ENCODE data around the gene GCK. TPM values are rescaled to one million over a fixed set of nuclear protein-coding genes. Genes with fewer than 3 reads are reported as not detected.

GCK gene
- total RNA-seq, 1 experiment from 2014 or later: not detected

- DNase-seq (ENCODE audit: low spot score): peak; percentile 19
- H3K27ac ChIP-seq (ENCODE audit: low read depth, low read length, poor library complexity, severe bottlenecking): no peak overlapping the region
- ChIA-PET POLR2A (ENCODE audit: low non-redundant PET) (no interaction called here), CTCF (no interaction called here)
- no peaks in the 10 kb centered on the region for H3K27me3 ChIP-seq (replicated peaks; ENCODE audit: insufficient read depth, low read depth, low read length, poor library complexity)
- BruUV-seq (replicated peaks): no TSS peak
- no peak overlapping the region for H3K4me3 ChIP-seq (ENCODE audit: low read depth, low read length, poor library complexity, severe bottlenecking)
- no peak for TF ChIP-seq CTCF (conservative IDR thresholded peaks at IDR 0.05; ENCODE audit: low read depth, low read length)
- no peak for TF ChIP-seq EZH2 (IDR thresholded peaks at IDR 0.05; ENCODE audit: borderline replicate concordance, low read depth, low read length, poor library complexity, severe bottlenecking)
- intact Hi-C loops (cut with micrococcal nuclease; ENCODE audit: unreplicated experiment): no loop called here
- H3K4me1 ChIP-seq (ENCODE audit: insufficient read depth, low read length, poor library complexity, severe bottlenecking): no peaks in the 10 kb centered on the region
- peaks cover 7% of the 10 kb centered on the region for H3K9me3 ChIP-seq (ENCODE audit: low read depth, low read length, poor library complexity, severe bottlenecking)
- H3K36me3 ChIP-seq (ENCODE audit: insufficient read depth, low read length, poor library complexity, severe bottlenecking): no peaks in the 10 kb centered on the region
These were observed 4.9 kb downstream of the GCK start for GRCh38 chr7:44184206-44184872.

- Histone ChIP-seq H3K27ac (ENCODE audit: low read depth, low read length, poor library complexity, severe bottlenecking) (no peak overlapping the region), H3K4me1 (ENCODE audit: insufficient read depth, low read length, poor library complexity, severe bottlenecking) (no peaks in the 10 kb centered on the region), H3K27me3 (replicated peaks; ENCODE audit: insufficient read depth, low read depth, low read length, poor library complexity) (no peaks in the 10 kb centered on the region), H3K4me3 (ENCODE audit: low read depth, low read length, poor library complexity, severe bottlenecking) (no peak overlapping the region), H3K36me3 (ENCODE audit: insufficient read depth, low read length, poor library complexity, severe bottlenecking) (no peaks in the 10 kb centered on the region), H3K9me3 (ENCODE audit: low read depth, low read length, poor library complexity, severe bottlenecking) (peaks cover 7% of the 10 kb centered on the region)
- ChIA-PET CTCF (no interaction called here), POLR2A (ENCODE audit: low non-redundant PET) (no interaction called here)
- intact Hi-C loops (cut with micrococcal nuclease; ENCODE audit: unreplicated experiment): no loop called here
- no TSS peak for BruUV-seq (replicated peaks)
- DNase-seq (ENCODE audit: low spot score): no peak
- TF ChIP-seq CTCF (conservative IDR thresholded peaks at IDR 0.05; ENCODE audit: low read depth, low read length) (no peak), EZH2 (IDR thresholded peaks at IDR 0.05; ENCODE audit: borderline replicate concordance, low read depth, low read length, poor library complexity, severe bottlenecking) (no peak)
These were observed 5.9 kb downstream of the GCK start for GRCh38 chr7:44183386-44183785.

- intact Hi-C loops (cut with micrococcal nuclease; ENCODE audit: unreplicated experiment): no loop called here
- Histone ChIP-seq H3K4me1 (ENCODE audit: insufficient read depth, low read length, poor library complexity, severe bottlenecking) (peaks cover 2% of the 10 kb centered on the region), H3K4me3 (ENCODE audit: low read depth, low read length, poor library complexity, severe bottlenecking) (no peak overlapping the region), H3K27me3 (replicated peaks; ENCODE audit: insufficient read depth, low read depth, low read length, poor library complexity) (no peaks in the 10 kb centered on the region), H3K27ac (ENCODE audit: low read depth, low read length, poor library complexity, severe bottlenecking) (no peak overlapping the region), H3K36me3 (ENCODE audit: insufficient read depth, low read length, poor library complexity, severe bottlenecking) (no peaks in the 10 kb centered on the region), H3K9me3 (ENCODE audit: low read depth, low read length, poor library complexity, severe bottlenecking) (peaks cover 7% of the 10 kb centered on the region)
- TF ChIP-seq CTCF (conservative IDR thresholded peaks at IDR 0.05; ENCODE audit: low read depth, low read length) (no peak), EZH2 (IDR thresholded peaks at IDR 0.05; ENCODE audit: borderline replicate concordance, low read depth, low read length, poor library complexity, severe bottlenecking) (no peak)
- BruUV-seq (replicated peaks): no TSS peak
- POLR2A ChIA-PET (ENCODE audit: low non-redundant PET): no interaction called here
- CTCF ChIA-PET: no interaction called here
- DNase-seq (ENCODE audit: low spot score): no peak
These were observed 6.4 kb downstream of the GCK start for GRCh38 chr7:44182827-44183226.
